Mesendoderm (in vitro differentiated cells): Measurements from ENCODE around the gene ZC3H6.

ENCODE experiments used
- DNase-seq: peaks from one replicate; pipeline ENCODE4 v3.0.0; 2013
- H2AK5ac ChIP-seq: 2 replicates; pipeline ENCODE4 v1.6.1; 2013; ENCODE audit warnings: low read length, inconsistent platforms
- H2BK120ac ChIP-seq: 2 replicates; pipeline ENCODE4 v1.6.1; 2013; ENCODE audit warnings: low read depth, mild to moderate bottlenecking, low read length, moderate library complexity, mixed read lengths
- H2BK15ac ChIP-seq: replicated peaks from 2 replicates; pipeline ENCODE4 v1.6.1; 2013; ENCODE audit warnings: low read depth, mild to moderate bottlenecking, moderate library complexity
- H2BK5ac ChIP-seq: 2 replicates; pipeline ENCODE4 v1.6.1; 2013; ENCODE audit warnings: low read length, inconsistent platforms
- H3K18ac ChIP-seq: 2 replicates; pipeline ENCODE4 v1.6.1; 2013; ENCODE audit warnings: mild to moderate bottlenecking, low read length, mixed read lengths
- H3K23ac ChIP-seq: one replicate; pipeline ENCODE4 v1.6.1; 2013; ENCODE audit warnings: low read length
- H3K27ac ChIP-seq: 2 replicates; pipeline ENCODE4 v1.5.1; 2013; ENCODE audit warnings: low read depth, mild to moderate bottlenecking, inconsistent platforms, low read length, moderate library complexity
- H3K27me3 ChIP-seq: 2 replicates; pipeline ENCODE4 v1.6.1; 2013; ENCODE audit warnings: low read length, control low read depth, mild to moderate bottlenecking, inconsistent platforms; ENCODE audit not compliant: insufficient read depth, poor library complexity
- H3K36me3 ChIP-seq: 2 replicates; pipeline ENCODE4 v1.6.1; 2013; ENCODE audit warnings: low read length, inconsistent platforms; ENCODE audit not compliant: control insufficient read depth, insufficient read depth
- H3K4ac ChIP-seq: one replicate; pipeline ENCODE4 v1.6.1; 2013; ENCODE audit warnings: low read depth, mild to moderate bottlenecking, low read length, moderate library complexity
- H3K4me1 ChIP-seq: 2 replicates; pipeline ENCODE4 v1.6.1; 2013; ENCODE audit warnings: low read depth, low read length, inconsistent platforms; ENCODE audit not compliant: control insufficient read depth
- H3K4me2 ChIP-seq: 2 replicates; pipeline ENCODE4 v1.6.1; 2013; ENCODE audit warnings: low read length
- H3K4me3 ChIP-seq: 2 replicates; pipeline ENCODE4 v1.5.1; 2013; ENCODE audit warnings: mild to moderate bottlenecking, low read length
- H3K56ac ChIP-seq: one replicate; pipeline ENCODE4 v1.6.1; 2013; ENCODE audit warnings: low read length
- H3K79me1 ChIP-seq: 2 replicates; pipeline ENCODE4 v1.6.1; 2013; ENCODE audit warnings: low read length, inconsistent platforms
- H3K79me2 ChIP-seq: 2 replicates; pipeline ENCODE4 v1.6.1; 2013; ENCODE audit warnings: mild to moderate bottlenecking, low read length; ENCODE audit not compliant: control insufficient read depth, insufficient read depth
- H3K9ac ChIP-seq: 2 replicates; pipeline ENCODE4 v1.6.1; 2013; ENCODE audit warnings: low read length, inconsistent platforms
- H4K5ac ChIP-seq: one replicate; pipeline ENCODE4 v1.6.1; 2013; ENCODE audit warnings: low read length
- H4K8ac ChIP-seq: one replicate; pipeline ENCODE4 v1.6.1; 2013; ENCODE audit warnings: low read depth, mild to moderate bottlenecking, control low read depth, low read length, moderate library complexity
- WGBS: extraction: QIAGEN DNeasy Blood & Tissue Kit; methylation state at CpG from one replicate; pipeline ENCODE4 v1.1.7; 2013; ENCODE audit warnings: low lambda C conversion rate, missing lambda C conversion rate; ENCODE audit not compliant: insufficient coverage; ENCODE audit errors: extremely low coverage; 5-methylcytosine and 5-hydroxymethylcytosine counted together

The ZC3H6 gene

GRCh38 chr2:112293636-112294401, 18.4 kb downstream of the ZC3H6 start:
- Histone ChIP-seq H3K36me3 (no peaks in the 10 kb centered on the region), H3K4me3 (no peak overlapping the region), H3K56ac (no peak overlapping the region), H3K4me1 (no peaks in the 10 kb centered on the region), H4K8ac (no peak overlapping the region), H3K27me3 (no peaks in the 10 kb centered on the region), H3K79me2 (no peaks in the 10 kb centered on the region), H2BK120ac (no peak overlapping the region), H3K4ac (no peak overlapping the region), H3K79me1 (no peaks in the 10 kb centered on the region), H4K5ac (no peak overlapping the region), H3K9ac (no peak overlapping the region), H3K27ac (no peak overlapping the region), H3K18ac (no peak overlapping the region), H2AK5ac (no peak overlapping the region), H3K4me2 (no peak overlapping the region), H2BK5ac (no peak overlapping the region), H2BK15ac (no peak overlapping the region), H3K23ac (no peak overlapping the region)
- DNase-seq = no peak
- WGBS = no CpG with 5 or more reads among the region's 8 CpGs

DNA sequence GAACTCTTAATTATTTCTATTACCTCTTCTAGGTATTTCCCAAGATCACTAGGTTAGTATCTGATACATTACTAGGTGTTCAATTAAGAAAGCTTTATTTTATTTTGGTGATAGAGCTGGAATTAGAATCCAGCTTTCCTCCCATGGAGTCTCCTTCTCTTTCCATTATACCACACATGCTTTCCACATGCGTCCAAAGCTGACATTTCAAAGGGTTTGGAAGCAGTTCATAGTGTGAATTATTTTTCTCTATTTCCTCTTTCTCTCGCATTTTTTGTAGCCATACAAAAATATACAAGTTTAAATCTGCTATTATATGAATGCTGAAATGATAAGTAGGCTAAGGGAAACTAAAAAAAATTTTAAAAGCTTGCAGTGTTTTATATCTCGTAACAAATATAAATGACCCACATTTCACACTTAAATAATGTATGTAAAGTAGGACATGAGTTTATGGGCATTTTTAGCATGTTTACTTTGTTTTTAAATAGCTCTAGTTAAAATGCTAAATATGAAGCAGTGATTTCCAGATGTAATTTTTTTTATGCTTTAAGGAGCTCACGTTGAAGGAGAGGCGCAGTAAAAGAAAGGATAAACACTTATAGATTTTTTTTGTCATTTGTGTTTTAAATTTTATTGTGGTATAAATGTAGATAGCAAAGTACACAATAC, 20.1 kb downstream of the ZC3H6 start:
- Histone ChIP-seq H2AK5ac (no peak overlapping the region), H3K4me2 (no peak overlapping the region), H3K4ac (no peak overlapping the region), H2BK15ac (no peak overlapping the region), H3K4me3 (no peak overlapping the region), H3K9ac (no peak overlapping the region), H4K5ac (no peak overlapping the region), H3K79me1 (no peaks in the 10 kb centered on the region), H3K27me3 (no peaks in the 10 kb centered on the region), H3K4me1 (no peaks in the 10 kb centered on the region), H3K27ac (no peak overlapping the region), H3K18ac (no peak overlapping the region), H3K23ac (no peak overlapping the region), H4K8ac (no peak overlapping the region), H3K79me2 (no peaks in the 10 kb centered on the region), H2BK5ac (no peak overlapping the region), H3K36me3 (no peaks in the 10 kb centered on the region), H2BK120ac (no peak overlapping the region), H3K56ac (no peak overlapping the region)
- DNase-seq = no peak
- WGBS = 100% methylated on average over 2 of the region's 5 CpGs

GRCh38 chr2:112296407-112296806, 21.0 kb downstream of the ZC3H6 start:
- no peak overlapping the region for H3K56ac ChIP-seq
- no peaks in the 10 kb centered on the region for H3K4me1 ChIP-seq
- no peak overlapping the region for H2AK5ac ChIP-seq
- WGBS = no CpG with 5 or more reads among the region's 2 CpGs
- H3K27me3 ChIP-seq = no peaks in the 10 kb centered on the region
- H3K4me3 ChIP-seq = no peak overlapping the region
- H2BK120ac ChIP-seq = no peak overlapping the region
- H3K79me2 ChIP-seq = no peaks in the 10 kb centered on the region
- H3K4ac ChIP-seq = no peak overlapping the region
- no peak overlapping the region for H3K9ac ChIP-seq
- H2BK15ac ChIP-seq = no peak overlapping the region
- no peak overlapping the region for H3K27ac ChIP-seq
- H4K5ac ChIP-seq = no peak overlapping the region
- no peaks in the 10 kb centered on the region for H3K79me1 ChIP-seq
- no peak overlapping the region for H4K8ac ChIP-seq
- H3K18ac ChIP-seq = no peak overlapping the region
- H3K36me3 ChIP-seq = no peaks in the 10 kb centered on the region
- no peak overlapping the region for H3K23ac ChIP-seq
- DNase-seq = no peak
- H2BK5ac ChIP-seq = no peak overlapping the region
- no peak overlapping the region for H3K4me2 ChIP-seq

DNA sequence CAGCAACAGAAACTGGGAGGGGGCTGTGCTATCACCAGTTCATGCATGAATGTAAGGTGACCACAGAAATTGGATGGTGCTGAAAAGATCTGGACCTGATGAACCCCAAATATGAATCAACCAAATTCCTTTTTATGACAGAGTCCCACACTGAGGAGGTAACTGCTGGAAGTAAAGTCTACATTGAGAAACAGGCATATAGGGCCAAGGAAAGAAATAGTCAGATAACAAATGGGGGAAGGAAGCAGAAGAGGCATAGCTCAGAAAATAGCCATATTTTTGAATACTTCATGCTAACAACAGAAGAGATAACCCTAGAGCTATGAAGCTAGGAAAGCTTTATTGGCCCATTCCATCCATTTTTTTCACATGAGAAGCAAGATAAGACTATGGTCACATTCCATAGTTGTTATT, 25.8 kb downstream of the ZC3H6 start:
- Histone ChIP-seq H2BK5ac (no peak overlapping the region), H3K79me2 (no peaks in the 10 kb centered on the region), H2AK5ac (no peak overlapping the region), H3K4me1 (no peaks in the 10 kb centered on the region), H3K27ac (no peak overlapping the region), H4K8ac (no peak overlapping the region), H3K27me3 (no peaks in the 10 kb centered on the region), H2BK15ac (no peak overlapping the region), H4K5ac (no peak overlapping the region), H3K4me3 (no peak overlapping the region), H3K79me1 (no peaks in the 10 kb centered on the region), H3K56ac (no peak overlapping the region), H2BK120ac (no peak overlapping the region), H3K4ac (no peak overlapping the region), H3K23ac (no peak overlapping the region), H3K36me3 (no peaks in the 10 kb centered on the region), H3K18ac (no peak overlapping the region), H3K4me2 (no peak overlapping the region), H3K9ac (no peak overlapping the region)
- no peak for DNase-seq

DNA sequence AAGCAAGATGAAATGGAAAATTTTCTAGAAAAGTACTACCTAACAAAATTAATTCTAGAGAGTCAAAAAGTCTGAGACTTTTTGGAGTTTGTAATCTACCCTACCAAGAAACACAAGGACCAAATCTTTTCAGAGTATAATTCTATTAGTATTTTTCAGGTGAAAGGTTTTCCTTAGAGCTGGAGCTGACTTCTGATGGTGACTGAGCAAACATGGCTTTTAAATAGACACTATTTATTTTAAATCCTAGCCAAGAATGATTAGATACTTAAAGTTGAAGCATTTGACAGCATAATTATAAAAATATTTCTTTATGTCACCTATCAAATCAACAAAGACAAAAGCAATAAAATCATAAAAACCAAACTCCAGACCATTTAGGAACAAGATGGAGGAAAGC, 26.6 kb downstream of the ZC3H6 start:
- Histone ChIP-seq H2AK5ac (no peak overlapping the region), H3K4me3 (no peak overlapping the region), H3K23ac (no peak overlapping the region)

More for the DNA sequence above, 26.6 kb downstream of the ZC3H6 start:
- Histone ChIP-seq H3K4ac (no peak overlapping the region), H3K56ac (no peak overlapping the region), H2BK120ac (no peak overlapping the region), H3K27ac (no peak overlapping the region), H2BK15ac (no peak overlapping the region), H3K4me2 (no peak overlapping the region), H4K5ac (no peak overlapping the region), H3K18ac (no peak overlapping the region), H3K36me3 (no peaks in the 10 kb centered on the region), H3K79me1 (no peaks in the 10 kb centered on the region), H3K4me1 (no peaks in the 10 kb centered on the region), H3K79me2 (no peaks in the 10 kb centered on the region), H2BK5ac (no peak overlapping the region), H3K27me3 (no peaks in the 10 kb centered on the region), H4K8ac (no peak overlapping the region), H3K9ac (no peak overlapping the region)
- no peak for DNase-seq
